Neural crest cell (in vitro differentiated cells): Measurements from ENCODE around the gene TNFAIP8L1. TPM values are rescaled to one million over a fixed set of nuclear protein-coding genes. Genes with fewer than 3 reads are reported as not detected.

Experiments used
- DNase-seq: peaks from one replicate; pipeline ENCODE4 v3.0.0; 2021; ENCODE audit warnings: low read depth, mixed read lengths, low spot score
- H3K27ac Mint-ChIP-seq: one replicate; pipeline ENCODE4 v1.8.0; 2021; ENCODE audit warnings: mild to moderate bottlenecking, mixed read lengths; ENCODE audit not compliant: unreplicated experiment
- H3K27me3 Mint-ChIP-seq: 2 replicates; pipeline ENCODE4 v1.8.0; 2021; ENCODE audit warnings: low read depth, mild to moderate bottlenecking, mixed read lengths
- H3K36me3 Mint-ChIP-seq: 2 replicates; pipeline ENCODE4 v1.8.0; 2021; ENCODE audit warnings: low read depth, mild to moderate bottlenecking, mixed read lengths
- H3K4me1 Mint-ChIP-seq: 2 replicates; pipeline ENCODE4 v1.8.0; 2021; ENCODE audit warnings: mixed read lengths
- H3K4me3 Mint-ChIP-seq: one replicate; pipeline ENCODE4 v1.8.0; 2021; ENCODE audit warnings: mild to moderate bottlenecking, mixed read lengths
- H3K9me3 Mint-ChIP-seq: 2 replicates; pipeline ENCODE4 v1.8.0; 2021; ENCODE audit warnings: mixed read lengths
- total RNA-seq: library from RNA; stranded (reverse); gene quantifications from 2 replicates; pipeline ENCODE4 v1.2.1, GENCODE V29; 2021
- TF ChIP-seq, protein P1 (sequence below): fragments of 200-600 bp; sonication (generic); conservative IDR thresholded peaks from 2 replicates; pipeline ENCODE4 v1.5.0; 2021; ENCODE audit warnings: antibody characterized with exemption, mild to moderate bottlenecking

Gene TNFAIP8L1
- total RNA-seq, 1 donor from 2014 or later: 8.0 TPM

DNA sequence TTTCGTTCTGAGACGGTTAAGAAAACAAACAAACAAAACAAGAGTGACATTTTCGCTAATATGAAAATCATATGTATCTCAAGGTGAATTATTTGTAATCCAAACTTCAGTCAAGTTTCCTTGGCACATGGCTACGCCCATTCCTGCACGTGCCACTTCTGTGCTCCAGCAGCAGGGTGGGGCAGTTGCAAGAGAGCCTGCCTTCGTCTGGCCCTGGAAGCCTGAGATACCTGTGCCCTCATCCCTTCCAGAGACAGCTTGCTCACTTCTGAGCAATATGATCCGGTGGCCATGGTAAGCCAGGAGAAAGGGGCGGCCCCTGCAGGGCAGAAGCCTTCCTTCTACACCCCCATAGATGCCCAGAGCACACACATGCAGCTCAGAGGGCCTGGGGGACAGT is 62.2 kb downstream of the TNFAIP8L1 start:
- Mint-ChIP-seq H3K27me3 (no peaks in the 10 kb centered on the region), H3K27ac (no peak overlapping the region), H3K4me1 (no peaks in the 10 kb centered on the region), H3K9me3 (no peaks in the 10 kb centered on the region), H3K4me3 (no peak overlapping the region), H3K36me3 (no peaks in the 10 kb centered on the region)
- TF ChIP-seq, protein P1, sequence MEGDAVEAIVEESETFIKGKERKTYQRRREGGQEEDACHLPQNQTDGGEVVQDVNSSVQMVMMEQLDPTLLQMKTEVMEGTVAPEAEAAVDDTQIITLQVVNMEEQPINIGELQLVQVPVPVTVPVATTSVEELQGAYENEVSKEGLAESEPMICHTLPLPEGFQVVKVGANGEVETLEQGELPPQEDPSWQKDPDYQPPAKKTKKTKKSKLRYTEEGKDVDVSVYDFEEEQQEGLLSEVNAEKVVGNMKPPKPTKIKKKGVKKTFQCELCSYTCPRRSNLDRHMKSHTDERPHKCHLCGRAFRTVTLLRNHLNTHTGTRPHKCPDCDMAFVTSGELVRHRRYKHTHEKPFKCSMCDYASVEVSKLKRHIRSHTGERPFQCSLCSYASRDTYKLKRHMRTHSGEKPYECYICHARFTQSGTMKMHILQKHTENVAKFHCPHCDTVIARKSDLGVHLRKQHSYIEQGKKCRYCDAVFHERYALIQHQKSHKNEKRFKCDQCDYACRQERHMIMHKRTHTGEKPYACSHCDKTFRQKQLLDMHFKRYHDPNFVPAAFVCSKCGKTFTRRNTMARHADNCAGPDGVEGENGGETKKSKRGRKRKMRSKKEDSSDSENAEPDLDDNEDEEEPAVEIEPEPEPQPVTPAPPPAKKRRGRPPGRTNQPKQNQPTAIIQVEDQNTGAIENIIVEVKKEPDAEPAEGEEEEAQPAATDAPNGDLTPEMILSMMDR: no peak
- no peak for DNase-seq

- H3K27ac Mint-ChIP-seq: no peak overlapping the region
- no peaks in the 10 kb centered on the region for H3K27me3 Mint-ChIP-seq
- H3K4me1 Mint-ChIP-seq: no peaks in the 10 kb centered on the region
- no peak overlapping the region for H3K4me3 Mint-ChIP-seq
- H3K36me3 Mint-ChIP-seq: no peaks in the 10 kb centered on the region
- DNase-seq: no peak
- TF ChIP-seq, protein P1: no peak
- no peaks in the 10 kb centered on the region for H3K9me3 Mint-ChIP-seq
Observed at GRCh38 chr19:4702764-4703163, 63.4 kb downstream of the TNFAIP8L1 start.

DNA sequence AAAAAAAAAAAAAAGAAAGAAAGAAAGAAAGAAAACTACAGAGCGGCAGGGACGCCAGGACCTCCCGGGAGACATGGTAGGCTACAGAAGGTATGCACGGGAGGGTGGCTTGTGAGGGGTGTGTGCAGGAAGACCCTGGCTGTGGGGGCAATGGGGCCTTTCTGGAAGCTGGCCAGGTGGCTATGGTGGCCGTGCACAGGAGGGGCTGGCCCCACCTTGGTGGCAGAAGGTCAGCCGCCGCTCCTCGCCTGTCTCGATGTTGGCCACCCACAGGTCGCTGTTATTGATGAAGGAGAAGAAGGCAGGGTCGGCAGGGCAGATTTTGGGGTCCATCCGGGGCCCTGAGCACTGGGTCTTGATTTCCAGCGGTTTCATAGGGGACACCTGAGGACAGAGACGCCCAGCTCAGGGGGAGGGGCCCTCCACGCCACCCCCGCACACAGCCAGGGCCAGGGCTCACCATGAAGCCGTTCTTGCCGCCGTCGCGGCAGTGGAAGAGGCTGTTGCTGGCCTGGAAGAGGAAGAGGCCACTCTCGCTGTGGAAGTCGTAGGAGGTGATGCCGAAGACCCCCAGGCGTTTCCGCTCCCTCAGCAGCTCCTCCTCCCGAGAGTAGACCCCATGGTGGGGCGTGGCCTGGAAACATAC is 64.5 kb downstream of the TNFAIP8L1 start:
- H3K9me3 Mint-ChIP-seq: no peaks in the 10 kb centered on the region

GRCh38 chr19:4704317-4704673 is 65.0 kb downstream of the TNFAIP8L1 start:
- DNase-seq: no peak
- H3K27ac Mint-ChIP-seq: no peak overlapping the region
- H3K4me1 Mint-ChIP-seq: no peaks in the 10 kb centered on the region
- TF ChIP-seq, protein P1: no peak
- H3K36me3 Mint-ChIP-seq: no peaks in the 10 kb centered on the region
- no peaks in the 10 kb centered on the region for H3K9me3 Mint-ChIP-seq
- H3K4me3 Mint-ChIP-seq: no peak overlapping the region
- H3K27me3 Mint-ChIP-seq: no peaks in the 10 kb centered on the region

More for the DNA sequence above, 64.5 kb downstream of the TNFAIP8L1 start:
- H3K36me3 Mint-ChIP-seq: no peaks in the 10 kb centered on the region
- no peaks in the 10 kb centered on the region for H3K4me1 Mint-ChIP-seq
- H3K27me3 Mint-ChIP-seq: no peaks in the 10 kb centered on the region
- H3K27ac Mint-ChIP-seq: no peak overlapping the region
- TF ChIP-seq, protein P1: no peak
- no peak for DNase-seq
- no peak overlapping the region for H3K4me3 Mint-ChIP-seq

Other genes starting within 250 kb of the TNFAIP8L1 start
- 85.9 and 95.3 TPM in 2 replicates for gene SH3GL1, start 239.0 kb upstream of the TNFAIP8L1 start, total RNA-seq
- 117 and 120 TPM in 2 replicates for gene CHAF1A, start 236.9 kb upstream of the TNFAIP8L1 start, total RNA-seq
- 39.5 and 40.9 TPM in 2 replicates for gene UBXN6, start 181.7 kb upstream of the TNFAIP8L1 start, total RNA-seq
- gene HDGFL2, start 167.2 kb upstream of the TNFAIP8L1 start, total RNA-seq: 103 and 110 TPM in 2 replicates
- 0.30 and 0.47 TPM in 2 replicates for gene PLIN4, start 121.0 kb upstream of the TNFAIP8L1 start, total RNA-seq
- 4.8 TPM in 2 replicates for gene PLIN5, start 104.3 kb upstream of the TNFAIP8L1 start, total RNA-seq
- gene LRG1, start 99.5 kb upstream of the TNFAIP8L1 start, total RNA-seq: 0.09 TPM in 2 replicates
- gene SEMA6B, start 79.8 kb upstream of the TNFAIP8L1 start, total RNA-seq: 21.7 and 25.3 TPM in 2 replicates
- 45.4 and 48.8 TPM in 2 replicates for gene MYDGF, start 30.8 kb downstream of the TNFAIP8L1 start, total RNA-seq
- 46.8 and 48.0 TPM in 2 replicates for gene DPP9, start 84.3 kb downstream of the TNFAIP8L1 start, total RNA-seq
- gene FEM1A, start 152.2 kb downstream of the TNFAIP8L1 start, total RNA-seq: 16.9 and 17.3 TPM in 2 replicates
- gene TICAM1, start 192.2 kb downstream of the TNFAIP8L1 start, total RNA-seq: 0.72 and 0.96 TPM in 2 replicates
- 40.3 and 42.4 TPM in 2 replicates for gene PLIN3, start 228.2 kb downstream of the TNFAIP8L1 start, total RNA-seq